Cardiac muscle cell (in vitro differentiated cells and primary cell): ENCODE measurements around the gene CACNB4. TPM values are rescaled to one million over a fixed set of nuclear protein-coding genes. Genes with fewer than 3 reads are reported as not detected.

Experiments used
- DNase-seq, 2 donors: peaks; one replicate each; pipeline versions ENCODE4 v3.0.0 to v3.0.0-alpha.2; 2010 to 2017; ENCODE audit warnings: low read depth in 1 of 2, low spot score in 1 of 2
- H3K27ac ChIP-seq: fragments of 200-600 bp; sonication (generic); 2 replicates; pipeline ENCODE4 v1.5.1; 2016
- H3K27me3 ChIP-seq: fragments of 200-600 bp; sonication (generic); 2 replicates; pipeline ENCODE4 v1.6.0; 2016; ENCODE audit warnings: control low read depth
- H3K36me3 ChIP-seq: fragments of 200-600 bp; sonication (generic); 2 replicates; pipeline ENCODE4 v1.5.1; 2016; ENCODE audit warnings: control low read depth
- H3K4me1 ChIP-seq: fragments of 200-600 bp; sonication (generic); 2 replicates; pipeline ENCODE4 v1.8.1; 2017; ENCODE audit warnings: low read depth, mild to moderate bottlenecking, mixed run types
- H3K4me3 ChIP-seq: fragments of 200-600 bp; sonication (generic); 2 replicates; pipeline ENCODE4 v1.5.1; 2016; ENCODE audit warnings: mild to moderate bottlenecking
- H3K9me3 ChIP-seq: fragments of 200-600 bp; sonication (generic); 2 replicates; pipeline ENCODE4 v1.5.1; 2017; ENCODE audit warnings: low read depth, mild to moderate bottlenecking, control low read depth
- CTCF ChIP-seq: IDR thresholded peaks from 2 replicates; pipeline ENCODE4 v1.5.1; 2012; ENCODE audit warnings: low read depth, mild to moderate bottlenecking, low read length
- polyA plus RNA-seq: library from polyadenylated mRNA; unstranded; fragments of >200 nt; fragmentation: Nextera tagmentation; extraction: Ambion mirVana; gene quantifications from 2 replicates; pipeline ENCODE4 v1.2.1, GENCODE V29; 2016
- total RNA-seq: library from RNA; depleted of rRNA; stranded (reverse); fragments of >200 nt; gene quantifications from 2 replicates; pipeline ENCODE4 v1.2.3, GENCODE V29; 2016

The CACNB4 gene
- total and polyA plus RNA-seq, 2 experiments from 2014 or later = 0.09 to 0.18 TPM

- no peak overlapping the region for H3K27ac ChIP-seq
- no peak for DNase-seq
- TF ChIP-seq CTCF = no peak
Measured at GRCh38 chr2:151967829-151968722, 130.8 kb downstream of the CACNB4 start.

GRCh38 chr2:151965884-151966283, 133.0 kb downstream of the CACNB4 start:
- no peak overlapping the region for H3K4me3 ChIP-seq
- no peak overlapping the region for H3K27ac ChIP-seq
- H3K27me3 ChIP-seq = no peaks in the 10 kb centered on the region
- no peak for TF ChIP-seq CTCF
- no peaks in the 10 kb centered on the region for H3K9me3 ChIP-seq
- no peak for DNase-seq
- no peaks in the 10 kb centered on the region for H3K36me3 ChIP-seq
- no peaks in the 10 kb centered on the region for H3K4me1 ChIP-seq

More at GRCh38 chr2:151967829-151968722, 130.8 kb downstream of the CACNB4 start:
- H3K4me1 ChIP-seq = no peaks in the 10 kb centered on the region
- H3K4me3 ChIP-seq = no peak overlapping the region
- no peaks in the 10 kb centered on the region for H3K27me3 ChIP-seq
- no peaks in the 10 kb centered on the region for H3K36me3 ChIP-seq
- no peaks in the 10 kb centered on the region for H3K9me3 ChIP-seq

- H3K9me3 ChIP-seq = no peaks in the 10 kb centered on the region
- no peak overlapping the region for H3K27ac ChIP-seq
- H3K36me3 ChIP-seq = no peaks in the 10 kb centered on the region
- H3K4me1 ChIP-seq = no peaks in the 10 kb centered on the region
- H3K27me3 ChIP-seq = no peaks in the 10 kb centered on the region
- H3K4me3 ChIP-seq = no peak overlapping the region
- no peak for TF ChIP-seq CTCF
- DNase-seq = no peak
Measured at GRCh38 chr2:151961558-151961957, 137.3 kb downstream of the CACNB4 start.

GRCh38 chr2:151959238-151959637, 139.6 kb downstream of the CACNB4 start:
- Histone ChIP-seq H3K27me3 (no peaks in the 10 kb centered on the region), H3K4me1 (no peaks in the 10 kb centered on the region), H3K36me3 (no peaks in the 10 kb centered on the region), H3K27ac (no peak overlapping the region), H3K4me3 (no peak overlapping the region), H3K9me3 (no peaks in the 10 kb centered on the region)
- TF ChIP-seq CTCF = no peak
- DNase-seq = no peak

- H3K9me3 ChIP-seq = no peaks in the 10 kb centered on the region
- no peak overlapping the region for H3K27ac ChIP-seq
- no peak for DNase-seq
- H3K36me3 ChIP-seq = no peaks in the 10 kb centered on the region
- H3K27me3 ChIP-seq = no peaks in the 10 kb centered on the region
- no peak for TF ChIP-seq CTCF
- no peak overlapping the region for H3K4me3 ChIP-seq
- H3K4me1 ChIP-seq = no peaks in the 10 kb centered on the region
Measured at GRCh38 chr2:151953467-151953866, 145.4 kb downstream of the CACNB4 start.
